B cell (primary cell): Measurements from ENCODE around the gene MEN1. TPM values are rescaled to one million over a fixed set of nuclear protein-coding genes. Genes with fewer than 3 reads are reported as not detected.

Experiments used
- ATAC-seq: fragments of 200-7000 bp; cut with Tn5 transposase; one replicate; pipeline ENCODE4 v1.10.0; 2021; ENCODE audit warnings: low read depth, mild to moderate bottlenecking, moderate number of reproducible peaks, moderate library complexity
- CTCF ChIA-PET: fragments of 350-600 bp; sonication (Branson Sonifier 250); formaldehyde crosslinking; loops from one replicate; lab custom pipeline; 2021; ENCODE audit warnings: antibody characterized with exemption, inconsistent platforms; lab: Charles Lee
- POLR2A ChIA-PET: fragments of 350-600 bp; sonication (Branson Sonifier 250); formaldehyde crosslinking; loops from one replicate; lab custom pipeline; 2021; ENCODE audit warnings: antibody characterized with exemption; lab: Charles Lee
- DNase-seq: peaks from one replicate; pipeline ENCODE4 v3.0.0; 2013
- H2AFZ ChIP-seq: 2 replicates; pipeline ENCODE4 v1.6.1; 2012; ENCODE audit warnings: mild to moderate bottlenecking, low read depth, low read length; ENCODE audit not compliant: insufficient read depth, poor library complexity, severe bottlenecking
- H3K27ac ChIP-seq, 2 donors: 1 replicate in 1 of 2; 2 replicates in 1 of 2; pipeline ENCODE4 v1.5.1; 2012 to 2013; ENCODE audit warnings: low read length in 2 of 2, mild to moderate bottlenecking in 2 of 2, moderate library complexity in 1 of 2
- H3K27me3 ChIP-seq, 4 experiments: fragments of 200-600 bp in 1 of 4; sonication (generic) in 1 of 4; replicated peaks in 1 of 4; 1 replicate in 2 of 4; 2 replicates in 2 of 4; pipeline versions ENCODE4 v1.6.1 to v1.7.0; 2013 to 2016; ENCODE audit warnings: low read length in 3 of 4, mild to moderate bottlenecking in 2 of 4, mixed read lengths in 1 of 4, moderate library complexity in 1 of 4; ENCODE audit not compliant: insufficient read depth in 4 of 4, control insufficient read depth in 3 of 4; ENCODE audit errors: control extremely low read depth in 1 of 4
- H3K36me3 ChIP-seq, 2 experiments: replicated peaks in 1 of 2; 1 replicate in 1 of 2; 2 replicates in 1 of 2; pipeline versions ENCODE4 v1.6.1 to v1.7.1; 2013; ENCODE audit warnings: low read length in 1 of 2; ENCODE audit not compliant: insufficient read depth in 2 of 2, control insufficient read depth in 1 of 2; ENCODE audit errors: control extremely low read depth in 1 of 2, extremely low read depth in 1 of 2
- H3K4me1 ChIP-seq, 2 donors: fragments of 200-600 bp in 1 of 2; sonication (generic) in 1 of 2; 1 replicate in 1 of 2; 2 replicates in 1 of 2; pipeline versions ENCODE4 v1.5.1 to v1.6.1; 2013 to 2017; ENCODE audit warnings: low read length in 2 of 2; ENCODE audit not compliant: control insufficient read depth in 2 of 2, insufficient read depth in 2 of 2
- H3K4me2 ChIP-seq: replicated peaks from 2 replicates; pipeline ENCODE3; 2012; ENCODE audit warnings: mild to moderate bottlenecking, low read depth, low read length; ENCODE audit not compliant: poor library complexity, severe bottlenecking
- H3K4me3 ChIP-seq, 5 experiments: fragments of 200-600 bp in 1 of 5; sonication (generic) in 1 of 5; 1 replicate in 3 of 5; 2 replicates in 2 of 5; pipeline versions ENCODE4 v1.5.1 to v1.7.0; 2011 to 2016; ENCODE audit warnings: low read length in 4 of 5, mild to moderate bottlenecking in 4 of 5, low read depth in 2 of 5, control low read depth in 1 of 5, moderate library complexity in 1 of 5; ENCODE audit not compliant: insufficient read depth in 1 of 5; ENCODE audit errors: control extremely low read depth in 1 of 5, extremely low read depth in 1 of 5
- H3K79me2 ChIP-seq: fragments of 200-600 bp; sonication (generic); one replicate; pipeline ENCODE4 v1.6.0; 2016; ENCODE audit warnings: low read length; ENCODE audit not compliant: control insufficient read depth, insufficient read depth
- H3K9ac ChIP-seq: fragments of 200-600 bp; sonication (generic); 2 replicates; pipeline ENCODE4 v1.6.1; 2017; ENCODE audit warnings: mild to moderate bottlenecking, low read length, moderate library complexity
- H3K9me3 ChIP-seq, 3 donors: one replicate each; pipeline versions ENCODE4 v1.6.1 to v1.7.1; 2013; ENCODE audit warnings: low read length in 2 of 3; ENCODE audit not compliant: control insufficient read depth in 2 of 3, insufficient read depth in 1 of 3; ENCODE audit errors: control extremely low read depth in 1 of 3
- H4K20me1 ChIP-seq: 2 replicates; pipeline ENCODE4 v1.6.0; 2012; ENCODE audit warnings: mild to moderate bottlenecking, low read length; ENCODE audit not compliant: insufficient read depth, control insufficient read depth, poor library complexity, severe bottlenecking
- H3K27ac Mint-ChIP-seq: one replicate; pipeline ENCODE4 v1.8.0; 2021; ENCODE audit warnings: mixed read lengths
- H3K27me3 Mint-ChIP-seq: one replicate; pipeline ENCODE4 v1.8.0; 2021; ENCODE audit warnings: mixed read lengths
- H3K4me1 Mint-ChIP-seq: one replicate; pipeline ENCODE4 v1.8.0; 2021; ENCODE audit warnings: mixed read lengths
- H3K4me3 Mint-ChIP-seq: one replicate; pipeline ENCODE4 v1.8.0; 2021; ENCODE audit warnings: mixed read lengths
- H3K9me3 Mint-ChIP-seq: one replicate; pipeline ENCODE4 v1.8.0; 2022; ENCODE audit warnings: mixed read lengths; ENCODE audit not compliant: insufficient read depth
- EZH2 ChIP-seq: IDR thresholded peaks from 2 replicates; pipeline ENCODE4 v1.6.1; 2012; ENCODE audit warnings: borderline replicate concordance, low read depth, mild to moderate bottlenecking, moderate library complexity, low read length; ENCODE audit not compliant: insufficient read depth, poor library complexity, severe bottlenecking
- WGBS: methylation state at CpG from one replicate; pipeline ENCODE4 v1.1.5; 2013; ENCODE audit warnings: missing lambda C conversion rate; ENCODE audit not compliant: insufficient coverage; 5-methylcytosine and 5-hydroxymethylcytosine counted together
- intact Hi-C: fragments of 100-400 bp; cut with micrococcal nuclease; formaldehyde crosslinking; loops from one replicate; pipeline ENCODE4 v1.10.0; 2022
- polyA plus RNA-seq: library from polyadenylated mRNA; depleted of rRNA; stranded (reverse); fragments of >200 nt; gene quantifications from 2 replicates; pipeline ENCODE4 v1.2.3, GENCODE V29; 2012
- total RNA-seq, 2 donors: library from RNA; stranded (reverse); fragments of 120-200 nt in 1 of 2; gene quantifications; 1 replicate in 1 of 2; 2 replicates in 1 of 2; pipeline versions ENCODE4 v1.2.3 to v1.2.4, GENCODE V29; 2013 to 2022
- TF ChIP-seq, protein P1 (sequence below): fragments of 200-600 bp; IDR thresholded peaks from one replicate; pipeline ENCODE4 v1.8.0; 2022; ENCODE audit warnings: antibody characterized with exemption, mild to moderate bottlenecking

MEN1 gene
- total and polyA plus RNA-seq, 2 donors (not counting 1 experiment from before 2014, with no cell fraction given), result 48.2 to 68.5 TPM

DNA sequence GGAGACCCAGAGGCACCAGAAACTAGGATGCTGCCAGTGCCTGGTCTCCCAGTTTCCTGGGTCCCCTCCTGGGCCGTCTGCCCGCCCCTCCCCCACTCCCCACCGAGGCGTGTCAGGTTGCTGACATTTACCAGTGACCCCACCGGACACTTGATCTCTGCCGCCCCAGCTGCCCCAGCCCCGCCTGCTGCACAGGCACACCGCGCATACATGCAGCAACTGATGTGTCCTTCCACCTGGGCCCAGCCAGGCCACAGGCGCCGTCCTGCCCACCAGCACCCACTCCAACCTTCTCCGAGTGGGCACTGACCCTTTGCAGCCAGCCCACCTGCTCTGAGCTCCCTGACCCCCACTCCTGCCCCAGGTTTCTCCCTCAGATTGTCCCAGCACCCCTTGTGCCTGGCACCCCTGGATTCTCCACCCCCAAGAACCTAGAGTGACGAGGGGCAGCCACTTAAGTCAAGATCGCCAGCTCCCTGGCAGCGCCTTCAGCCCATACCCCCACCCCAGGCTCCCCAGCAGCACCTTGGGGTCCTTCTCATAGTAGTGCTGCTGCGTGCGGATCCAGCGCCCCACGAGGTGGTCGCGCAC lies 51.1 kb downstream of the MEN1 start:
- POLR2A ChIA-PET, result interaction anchor here (0.9 to 8.8 kb wide), 2 partner anchors 13 to 19 kb away, joined by 3 to 175 read pairs; partner anchors contain the start of genes RASGRP2 and SF1
- CTCF ChIA-PET, result interaction anchor here (0.6 kb wide), 1 partner anchor 20 kb away, joined by 3 read pairs; no protein-coding TSS in a partner anchor
- Histone ChIP-seq H2AFZ (no peak overlapping the region), H3K36me3 (peaks cover 0 to 34% of the 10 kb centered on the region in 2 experiments), H3K4me2 (no peak overlapping the region), H3K79me2 (peaks cover 69% of the 10 kb centered on the region), H4K20me1 (peaks cover 9% of the 10 kb centered on the region), H3K9me3 (no peaks in the 10 kb centered on the region), H3K9ac (no peak overlapping the region), H3K27me3 (no peaks in the 10 kb centered on the region), H3K4me1 (peaks cover 46 to 61% of the 10 kb centered on the region in 2 donors), H3K27ac (peak overlapping the region in 1 of 2 donors; percentile 34), H3K4me3 (no peak overlapping the region)
- Mint-ChIP-seq H3K4me3 (no peak overlapping the region), H3K9me3 (no peaks in the 10 kb centered on the region), H3K27me3 (no peaks in the 10 kb centered on the region), H3K4me1 (peaks cover 53% of the 10 kb centered on the region), H3K27ac (peak overlapping the region; percentile 91)
- DNase-seq (no peak), ATAC-seq (no peak)
- TF ChIP-seq, protein P1, sequence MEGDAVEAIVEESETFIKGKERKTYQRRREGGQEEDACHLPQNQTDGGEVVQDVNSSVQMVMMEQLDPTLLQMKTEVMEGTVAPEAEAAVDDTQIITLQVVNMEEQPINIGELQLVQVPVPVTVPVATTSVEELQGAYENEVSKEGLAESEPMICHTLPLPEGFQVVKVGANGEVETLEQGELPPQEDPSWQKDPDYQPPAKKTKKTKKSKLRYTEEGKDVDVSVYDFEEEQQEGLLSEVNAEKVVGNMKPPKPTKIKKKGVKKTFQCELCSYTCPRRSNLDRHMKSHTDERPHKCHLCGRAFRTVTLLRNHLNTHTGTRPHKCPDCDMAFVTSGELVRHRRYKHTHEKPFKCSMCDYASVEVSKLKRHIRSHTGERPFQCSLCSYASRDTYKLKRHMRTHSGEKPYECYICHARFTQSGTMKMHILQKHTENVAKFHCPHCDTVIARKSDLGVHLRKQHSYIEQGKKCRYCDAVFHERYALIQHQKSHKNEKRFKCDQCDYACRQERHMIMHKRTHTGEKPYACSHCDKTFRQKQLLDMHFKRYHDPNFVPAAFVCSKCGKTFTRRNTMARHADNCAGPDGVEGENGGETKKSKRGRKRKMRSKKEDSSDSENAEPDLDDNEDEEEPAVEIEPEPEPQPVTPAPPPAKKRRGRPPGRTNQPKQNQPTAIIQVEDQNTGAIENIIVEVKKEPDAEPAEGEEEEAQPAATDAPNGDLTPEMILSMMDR, result no peak
- TF ChIP-seq EZH2, result no peak
- WGBS, result 91% methylated on average over 18 of the region's 21 CpGs
- intact Hi-C loops, result no loop called here
